ENCODE results near the gene TOM1. TPM values are rescaled to one million over a fixed set of nuclear protein-coding genes. Genes with fewer than 3 reads are reported as not detected.

TOM1 gene
- total and polyA plus RNA-seq, 2 experiments from 2014 or later = 108 to 114 TPM

DNA sequence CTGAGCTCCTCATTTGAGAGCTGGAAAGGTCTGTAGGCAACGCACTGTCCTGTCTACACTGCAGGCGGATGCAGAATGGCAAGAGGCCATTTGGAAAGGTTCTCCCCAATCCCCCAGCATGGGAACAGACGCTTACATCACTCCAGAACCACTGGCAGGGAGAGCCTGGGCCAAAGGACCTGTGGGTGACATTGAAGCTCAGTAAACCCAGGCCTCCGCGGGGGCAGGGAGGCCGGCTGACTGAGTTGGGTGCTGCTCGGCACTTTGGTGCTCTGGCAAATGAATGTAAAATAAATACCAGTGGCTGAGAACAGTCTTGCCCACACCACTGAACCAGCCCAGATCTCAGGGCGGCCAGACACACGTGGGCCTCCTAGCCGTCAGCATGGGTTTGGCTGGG lies 22.4 kb downstream of the TOM1 start:
- no peak overlapping the region for H2AFZ ChIP-seq
- no peaks in the 10 kb centered on the region for H3K9me3 ChIP-seq (ENCODE audit: low read depth)
- no peaks in the 10 kb centered on the region for H3K36me3 ChIP-seq (replicated peaks; ENCODE audit: insufficient read depth, low read depth)
- WGBS (ENCODE audit: low lambda C conversion rate, missing lambda C conversion rate) = 96% methylated on average over 10 of the region's 10 CpGs
- no peak overlapping the region for H3K27ac ChIP-seq
- no peak overlapping the region for H3K4me3 ChIP-seq
- no peak overlapping the region for H3K4me2 ChIP-seq
- H3K79me2 ChIP-seq = peaks cover 3% of the 10 kb centered on the region
- peaks cover 15% of the 10 kb centered on the region for H4K20me1 ChIP-seq (ENCODE audit: insufficient read depth, poor library complexity, severe bottlenecking)
- H3K4me1 ChIP-seq (ENCODE audit: insufficient read depth) = no peaks in the 10 kb centered on the region
- no peaks in the 10 kb centered on the region for H3K9me2 ChIP-seq (replicated peaks; ENCODE audit: insufficient read depth)
- H3K27me3 ChIP-seq = no peaks in the 10 kb centered on the region
- TF ChIP-seq, protein P1, sequence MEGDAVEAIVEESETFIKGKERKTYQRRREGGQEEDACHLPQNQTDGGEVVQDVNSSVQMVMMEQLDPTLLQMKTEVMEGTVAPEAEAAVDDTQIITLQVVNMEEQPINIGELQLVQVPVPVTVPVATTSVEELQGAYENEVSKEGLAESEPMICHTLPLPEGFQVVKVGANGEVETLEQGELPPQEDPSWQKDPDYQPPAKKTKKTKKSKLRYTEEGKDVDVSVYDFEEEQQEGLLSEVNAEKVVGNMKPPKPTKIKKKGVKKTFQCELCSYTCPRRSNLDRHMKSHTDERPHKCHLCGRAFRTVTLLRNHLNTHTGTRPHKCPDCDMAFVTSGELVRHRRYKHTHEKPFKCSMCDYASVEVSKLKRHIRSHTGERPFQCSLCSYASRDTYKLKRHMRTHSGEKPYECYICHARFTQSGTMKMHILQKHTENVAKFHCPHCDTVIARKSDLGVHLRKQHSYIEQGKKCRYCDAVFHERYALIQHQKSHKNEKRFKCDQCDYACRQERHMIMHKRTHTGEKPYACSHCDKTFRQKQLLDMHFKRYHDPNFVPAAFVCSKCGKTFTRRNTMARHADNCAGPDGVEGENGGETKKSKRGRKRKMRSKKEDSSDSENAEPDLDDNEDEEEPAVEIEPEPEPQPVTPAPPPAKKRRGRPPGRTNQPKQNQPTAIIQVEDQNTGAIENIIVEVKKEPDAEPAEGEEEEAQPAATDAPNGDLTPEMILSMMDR (IDR thresholded peaks at IDR 0.05; ENCODE audit: poor library complexity) = no peak
- no peak for TF ChIP-seq EZH2phosphoT487 (IDR thresholded peaks at IDR 0.05; ENCODE audit: low read depth, severe bottlenecking, unreplicated experiment)
- DNase-seq (ENCODE audit: low spot score) = no peak

DNA sequence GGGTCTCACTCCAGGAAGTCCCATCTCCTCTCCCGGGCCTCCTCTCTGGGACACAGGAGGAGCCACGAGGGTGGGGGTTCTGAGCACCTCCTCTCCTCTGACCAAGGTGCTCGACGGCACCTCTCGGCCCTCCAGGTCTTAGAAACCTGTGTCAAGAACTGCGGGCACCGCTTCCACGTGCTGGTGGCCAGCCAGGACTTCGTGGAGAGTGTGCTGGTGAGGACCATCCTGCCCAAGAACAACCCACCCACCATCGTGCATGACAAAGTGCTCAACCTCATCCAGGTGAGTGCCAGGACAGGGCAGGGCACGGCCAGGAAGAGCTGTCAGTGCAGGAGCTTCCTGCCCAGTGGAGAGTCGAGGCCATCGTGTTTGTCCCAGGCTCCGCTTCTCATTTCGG lies 23.2 kb downstream of the TOM1 start:
- Histone ChIP-seq H3K9me3 (ENCODE audit: low read depth) (no peaks in the 10 kb centered on the region), H3K27me3 (no peaks in the 10 kb centered on the region), H3K27ac (no peak overlapping the region), H3K36me3 (replicated peaks; ENCODE audit: insufficient read depth, low read depth) (no peaks in the 10 kb centered on the region), H3K9me2 (replicated peaks; ENCODE audit: insufficient read depth) (no peaks in the 10 kb centered on the region), H3K79me2 (no peaks in the 10 kb centered on the region), H2AFZ (no peak overlapping the region), H4K20me1 (ENCODE audit: insufficient read depth, poor library complexity, severe bottlenecking) (peaks cover 7% of the 10 kb centered on the region), H3K4me3 (no peak overlapping the region), H3K4me2 (no peak overlapping the region), H3K4me1 (ENCODE audit: insufficient read depth) (no peaks in the 10 kb centered on the region)
- TF ChIP-seq, protein P1 (IDR thresholded peaks at IDR 0.05; ENCODE audit: poor library complexity) = no peak
- TF ChIP-seq EZH2phosphoT487 (IDR thresholded peaks at IDR 0.05; ENCODE audit: low read depth, severe bottlenecking, unreplicated experiment) (no peak), EZH2 (IDR thresholded peaks at IDR 0.05; ENCODE audit: borderline replicate concordance) (no peak)
- 97% methylated on average over 15 of the region's 15 CpGs for WGBS (ENCODE audit: low lambda C conversion rate, missing lambda C conversion rate)
- DNase-seq (ENCODE audit: low spot score) = no peak

DNA sequence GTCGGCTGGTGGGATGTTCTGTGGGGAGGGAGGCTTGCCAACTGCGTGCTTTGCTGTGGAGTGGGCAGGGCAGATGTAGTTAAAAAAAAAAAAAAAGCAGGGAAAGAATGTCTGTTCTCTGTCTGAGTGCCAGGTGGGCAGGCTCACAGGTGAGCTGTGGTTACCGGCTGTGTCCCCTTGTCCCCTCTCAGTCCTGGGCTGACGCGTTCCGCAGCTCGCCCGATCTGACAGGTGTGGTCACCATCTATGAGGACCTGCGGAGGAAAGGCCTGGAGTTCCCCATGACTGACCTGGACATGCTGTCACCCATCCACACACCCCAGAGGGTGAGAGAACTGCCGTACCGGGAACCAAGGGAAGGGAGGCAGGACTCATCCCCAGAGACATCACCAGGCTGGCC lies 23.6 kb downstream of the TOM1 start:
- Histone ChIP-seq H3K4me3 (no peak overlapping the region), H3K79me2 (no peaks in the 10 kb centered on the region), H3K27me3 (no peaks in the 10 kb centered on the region), H3K9me2 (replicated peaks; ENCODE audit: insufficient read depth) (no peaks in the 10 kb centered on the region), H4K20me1 (ENCODE audit: insufficient read depth, poor library complexity, severe bottlenecking) (peaks cover 7% of the 10 kb centered on the region), H3K4me2 (no peak overlapping the region), H3K9me3 (ENCODE audit: low read depth) (no peaks in the 10 kb centered on the region), H2AFZ (no peak overlapping the region), H3K4me1 (ENCODE audit: insufficient read depth) (no peaks in the 10 kb centered on the region), H3K36me3 (replicated peaks; ENCODE audit: insufficient read depth, low read depth) (no peaks in the 10 kb centered on the region), H3K27ac (no peak overlapping the region)
- no peak for DNase-seq (ENCODE audit: low spot score)
- WGBS (ENCODE audit: low lambda C conversion rate, missing lambda C conversion rate) = 99% methylated on average over 9 of the region's 11 CpGs
- TF ChIP-seq EZH2 (IDR thresholded peaks at IDR 0.05; ENCODE audit: borderline replicate concordance) = no peak
- TF ChIP-seq EZH2phosphoT487 (IDR thresholded peaks at IDR 0.05; ENCODE audit: low read depth, severe bottlenecking, unreplicated experiment) = no peak
- TF ChIP-seq, protein P1 (IDR thresholded peaks at IDR 0.05; ENCODE audit: poor library complexity) = no peak

DNA sequence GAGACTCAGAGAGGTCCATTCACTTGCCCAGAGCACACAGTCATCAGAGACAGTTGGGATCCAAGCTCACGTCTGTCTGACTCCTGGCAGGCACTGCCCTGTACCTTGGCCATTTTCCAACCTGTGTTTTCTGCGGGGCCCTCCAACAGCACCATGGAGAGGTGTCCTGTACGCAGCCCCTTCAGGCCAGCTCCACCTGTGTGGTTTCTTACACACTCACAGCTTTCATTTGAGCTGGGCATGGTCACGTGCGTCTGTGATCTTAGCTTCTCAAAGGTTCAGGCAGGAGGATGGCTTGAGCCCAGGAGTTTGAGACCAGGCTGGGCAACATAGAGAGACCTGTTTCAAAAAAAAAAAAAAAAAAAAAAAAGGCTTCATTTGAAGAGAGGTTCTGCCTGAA lies 24.4 kb downstream of the TOM1 start:
- Histone ChIP-seq H3K4me1 (ENCODE audit: insufficient read depth) (no peaks in the 10 kb centered on the region), H3K36me3 (replicated peaks; ENCODE audit: insufficient read depth, low read depth) (no peaks in the 10 kb centered on the region), H4K20me1 (ENCODE audit: insufficient read depth, poor library complexity, severe bottlenecking) (peaks cover 7% of the 10 kb centered on the region), H3K4me2 (no peak overlapping the region), H3K4me3 (no peak overlapping the region), H2AFZ (no peak overlapping the region), H3K27me3 (no peaks in the 10 kb centered on the region), H3K27ac (no peak overlapping the region), H3K9me2 (replicated peaks; ENCODE audit: insufficient read depth) (no peaks in the 10 kb centered on the region), H3K79me2 (no peaks in the 10 kb centered on the region), H3K9me3 (ENCODE audit: low read depth) (no peaks in the 10 kb centered on the region)
- TF ChIP-seq EZH2 (IDR thresholded peaks at IDR 0.05; ENCODE audit: borderline replicate concordance) (no peak), EZH2phosphoT487 (IDR thresholded peaks at IDR 0.05; ENCODE audit: low read depth, severe bottlenecking, unreplicated experiment) (no peak)
- TF ChIP-seq, protein P1 (IDR thresholded peaks at IDR 0.05; ENCODE audit: poor library complexity) = no peak
- 95% methylated on average over 5 of the region's 5 CpGs for WGBS (ENCODE audit: low lambda C conversion rate, missing lambda C conversion rate)
- DNase-seq (ENCODE audit: low spot score) = no peak
